Neural cell (in vitro differentiated cells): ENCODE results near the gene MAST4.

Experiments
- CTCF ChIP-seq: fragments of 450-650 bp; IDR thresholded peaks from 2 replicates; pipeline ENCODE4 v1.5.1; 2014; ENCODE audit warnings: antibody characterized with exemption, mild to moderate bottlenecking, moderate library complexity; ENCODE audit not compliant: poor library complexity, severe bottlenecking
- EP300 ChIP-seq: fragments of 450-650 bp; conservative IDR thresholded peaks from 2 replicates; pipeline ENCODE4 v1.6.1; 2014; ENCODE audit warnings: antibody characterized with exemption, mild to moderate bottlenecking, moderate library complexity; ENCODE audit not compliant: poor library complexity, severe bottlenecking
- EZH2 ChIP-seq: fragments of 200-600, 300-800 bp; shearing (Covaris generic), sonication (generic); IDR thresholded peaks from 2 replicates; pipeline ENCODE4 v1.6.1; 2014; ENCODE audit warnings: antibody characterized with exemption, low read length, borderline replicate concordance, mild to moderate bottlenecking; ENCODE audit not compliant: insufficient read depth, poor library complexity, severe bottlenecking
- MXI1 ChIP-seq: fragments of 450-650 bp; conservative IDR thresholded peaks from 2 replicates; pipeline ENCODE4 v1.6.1; 2014; ENCODE audit warnings: antibody characterized with exemption, mild to moderate bottlenecking; ENCODE audit not compliant: poor library complexity, severe bottlenecking
- POLR2AphosphoS5 ChIP-seq: IDR thresholded peaks from 2 replicates; pipeline ENCODE4 v1.6.1; 2012
- RAD21 ChIP-seq: fragments of 450-650 bp; conservative IDR thresholded peaks from 2 replicates; pipeline ENCODE4 v1.6.1; 2014; ENCODE audit warnings: antibody characterized with exemption, mild to moderate bottlenecking, moderate library complexity
- REST ChIP-seq: IDR thresholded peaks from 2 replicates; pipeline ENCODE4 v1.6.1; 2012; ENCODE audit warnings: borderline replicate concordance
- SMC3 ChIP-seq: fragments of 450-650 bp; conservative IDR thresholded peaks from 2 replicates; pipeline ENCODE4 v1.6.1; 2014; ENCODE audit warnings: antibody characterized with exemption, mild to moderate bottlenecking, moderate library complexity; ENCODE audit not compliant: poor library complexity
- TAF1 ChIP-seq: IDR thresholded peaks from 2 replicates; pipeline ENCODE4 v1.6.1; 2012; ENCODE audit warnings: low read depth

- TF ChIP-seq CTCF (no peak), POLR2AphosphoS5 (no peak), TAF1 (no peak), EP300 (no peak), MXI1 (no peak), RAD21 (no peak), EZH2 (no peak), REST (no peak), SMC3 (no peak)
Observed at GRCh38 chr5:66597183-66597757, 1.1 kb downstream of the MAST4 start.
